ENCODE results near the gene PTPRM. TPM values are rescaled to one million over a fixed set of nuclear protein-coding genes. Genes with fewer than 3 reads are reported as not detected.

The PTPRM gene
- total RNA-seq, 1 experiment from 2014 or later = 6.2 TPM

- Histone ChIP-seq H3K56ac (ENCODE audit: insufficient read length, low read depth, low read length) (no peak overlapping the region), H4K8ac (replicated peaks; ENCODE audit: insufficient read length, low read depth, low read length) (no peak overlapping the region), H2BK12ac (ENCODE audit: insufficient read length, low read depth, low read length) (no peak overlapping the region), H3T11ph (ENCODE audit: low read length) (no peak overlapping the region), H2BK120ac (ENCODE audit: low read depth, low read length, poor library complexity, severe bottlenecking) (no peak overlapping the region), H4K5ac (ENCODE audit: insufficient read length, low read depth, low read length) (no peak overlapping the region), H2AK5ac (ENCODE audit: insufficient read length, low read length) (no peak overlapping the region), H3K14ac (ENCODE audit: insufficient read depth, low read length) (no peak overlapping the region), H2BK20ac (ENCODE audit: low read depth, low read length, poor library complexity, severe bottlenecking) (no peak overlapping the region), H4K20me1 (ENCODE audit: control insufficient read depth, insufficient read depth, insufficient read length) (no peaks in the 10 kb centered on the region), H3K27ac (ENCODE audit: insufficient read length, low read depth, low read length) (no peak overlapping the region), H3K27me3 (ENCODE audit: insufficient read depth, low read length) (no peaks in the 10 kb centered on the region), H3K9ac (ENCODE audit: extremely low read depth, insufficient read length, low read length) (no peak overlapping the region), H3K23me2 (ENCODE audit: insufficient read length, low read depth, low read length, poor library complexity, severe bottlenecking) (no peaks in the 10 kb centered on the region), H3K4ac (ENCODE audit: low read depth, low read length) (no peak overlapping the region), H2BK15ac (ENCODE audit: low read depth, low read length) (no peak overlapping the region), H3K79me2 (ENCODE audit: insufficient read depth, low read length) (no peaks in the 10 kb centered on the region), H3K18ac (ENCODE audit: insufficient read length, low read depth, low read length) (no peak overlapping the region), H3K9me3 (ENCODE audit: control insufficient read depth, low read depth, low read length) (no peaks in the 10 kb centered on the region), H2BK5ac (ENCODE audit: insufficient read length, low read length) (no peak overlapping the region), H3K4me1 (ENCODE audit: insufficient read depth, low read length) (no peaks in the 10 kb centered on the region), H3K4me2 (ENCODE audit: insufficient read depth, insufficient read length, low read length) (no peak overlapping the region), H3K79me1 (ENCODE audit: insufficient read depth, low read depth, low read length, poor library complexity, severe bottlenecking) (no peaks in the 10 kb centered on the region), H4K91ac (ENCODE audit: insufficient read length, low read depth, low read length) (no peak overlapping the region), H3K23ac (ENCODE audit: insufficient read length, low read depth, low read length) (no peak overlapping the region), H2AFZ (ENCODE audit: low read length) (no peak overlapping the region)
- Mint-ChIP-seq H3K9me3 (peaks cover 3 to 6% of the 10 kb centered on the region in 2 experiments; a peak in 3 of 5 replicates), H3K4me1 (no peaks in the 10 kb centered on the region), H3K27me3 (ENCODE audit: low read depth) (no peaks in the 10 kb centered on the region; the same call in 1 of the 2 replicates), H3K36me3 (ENCODE audit: insufficient read depth in 1 of 3, low read depth in 3 of 3) (peaks cover 0 to 6% (median under 1%) of the 10 kb centered on the region in 3 experiments; a peak in 3 of 7 replicates), H3K27ac (no peak overlapping the region), H3K4me3 (no peak overlapping the region)
- no peak for TF ChIP-seq CTCF (conservative IDR thresholded peaks at IDR 0.05)
- no CpG with 5 or more reads among the region's 6 CpGs for WGBS (ENCODE audit: extremely low coverage, insufficient read length, low lambda C conversion rate)
- DNase-seq = no peak
Measured at GRCh38 chr18:8151181-8151580, 584.1 kb downstream of the PTPRM start.
